HG03280 (cell line): Measurements from ENCODE around the gene CEP135.
A peak's percentile ranks its signal among the peaks of the same experiment; 100 is the strongest.
"Not testable (repeated sequence)": the region's sequence is repeated elsewhere in the genome, so short reads cannot be mapped to it uniquely, and the experiment has no call there.

Experiments
- ATAC-seq: cut with Tn5 transposase; IDR thresholded peaks from one replicate; pipeline ENCODE4 v1.9.1; 2021; ENCODE audit warnings: mild to moderate bottlenecking, moderate library complexity; ENCODE audit not compliant: unreplicated experiment

The CEP135 gene, protein sequence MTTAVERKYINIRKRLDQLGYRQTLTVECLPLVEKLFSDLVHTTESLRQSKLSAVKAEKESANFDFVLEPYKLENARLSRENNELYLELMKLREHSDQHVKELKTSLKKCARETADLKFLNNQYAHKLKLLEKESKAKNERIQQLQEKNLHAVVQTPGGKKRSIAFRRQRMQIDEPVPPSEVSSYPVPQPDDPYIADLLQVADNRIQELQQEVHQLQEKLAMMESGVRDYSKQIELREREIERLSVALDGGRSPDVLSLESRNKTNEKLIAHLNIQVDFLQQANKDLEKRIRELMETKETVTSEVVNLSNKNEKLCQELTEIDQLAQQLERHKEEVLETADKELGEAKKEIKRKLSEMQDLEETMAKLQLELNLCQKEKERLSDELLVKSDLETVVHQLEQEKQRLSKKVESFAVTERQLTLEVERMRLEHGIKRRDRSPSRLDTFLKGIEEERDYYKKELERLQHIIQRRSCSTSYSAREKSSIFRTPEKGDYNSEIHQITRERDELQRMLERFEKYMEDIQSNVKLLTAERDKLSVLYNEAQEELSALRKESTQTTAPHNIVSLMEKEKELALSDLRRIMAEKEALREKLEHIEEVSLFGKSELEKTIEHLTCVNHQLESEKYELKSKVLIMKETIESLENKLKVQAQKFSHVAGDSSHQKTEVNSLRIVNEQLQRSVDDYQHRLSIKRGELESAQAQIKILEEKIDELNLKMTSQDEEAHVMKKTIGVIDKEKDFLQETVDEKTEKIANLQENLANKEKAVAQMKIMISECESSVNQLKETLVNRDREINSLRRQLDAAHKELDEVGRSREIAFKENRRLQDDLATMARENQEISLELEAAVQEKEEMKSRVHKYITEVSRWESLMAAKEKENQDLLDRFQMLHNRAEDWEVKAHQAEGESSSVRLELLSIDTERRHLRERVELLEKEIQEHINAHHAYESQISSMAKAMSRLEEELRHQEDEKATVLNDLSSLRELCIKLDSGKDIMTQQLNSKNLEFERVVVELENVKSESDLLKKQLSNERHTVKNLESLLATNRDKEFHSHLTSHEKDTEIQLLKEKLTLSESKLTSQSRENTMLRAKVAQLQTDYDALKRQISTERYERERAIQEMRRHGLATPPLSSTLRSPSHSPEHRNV

DNA sequence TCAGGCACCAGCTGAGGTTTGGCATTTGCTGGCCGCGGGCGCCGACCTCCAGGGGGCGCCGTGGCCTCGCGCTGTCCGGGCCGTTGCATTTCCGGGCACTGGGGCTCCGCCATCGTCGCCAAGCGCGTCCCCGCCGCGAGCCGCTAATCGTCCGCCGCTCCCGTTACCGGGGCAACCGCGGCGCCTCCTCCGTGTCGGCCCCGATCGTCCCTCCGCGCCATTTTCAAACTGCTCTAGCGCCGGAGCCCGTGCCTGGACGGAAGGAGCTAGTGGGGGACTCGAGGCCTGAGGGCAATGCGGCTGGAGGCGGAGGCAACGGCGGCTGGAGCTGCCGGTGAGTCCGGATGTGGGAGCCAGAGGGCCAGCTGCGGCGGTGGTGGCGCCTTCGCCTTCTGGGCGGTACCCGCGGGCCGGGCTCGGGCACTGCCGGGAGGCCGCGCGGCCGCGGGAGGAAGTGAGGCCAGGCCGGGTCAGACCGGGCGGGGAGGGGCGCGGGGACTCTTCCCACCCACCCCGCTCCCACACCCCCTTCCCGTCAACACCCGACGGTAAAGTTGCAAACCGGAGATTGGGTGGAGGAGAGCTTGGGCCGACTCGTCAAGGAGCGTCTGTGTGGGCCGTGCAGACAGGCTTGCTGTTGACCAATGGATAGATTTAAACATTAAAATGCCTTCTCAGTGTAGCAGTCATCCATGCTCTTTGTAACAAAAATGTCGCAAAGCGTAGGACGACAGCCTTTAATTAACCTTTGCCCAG, at the start of gene CEP135:
Gene CEP135, plus strand, starts transcription at position 220 of the 756 bp plus-strand sequence. CDS start 3,186 bp downstream, outside the sequence.
- peak; percentile 81 for ATAC-seq

DNA sequence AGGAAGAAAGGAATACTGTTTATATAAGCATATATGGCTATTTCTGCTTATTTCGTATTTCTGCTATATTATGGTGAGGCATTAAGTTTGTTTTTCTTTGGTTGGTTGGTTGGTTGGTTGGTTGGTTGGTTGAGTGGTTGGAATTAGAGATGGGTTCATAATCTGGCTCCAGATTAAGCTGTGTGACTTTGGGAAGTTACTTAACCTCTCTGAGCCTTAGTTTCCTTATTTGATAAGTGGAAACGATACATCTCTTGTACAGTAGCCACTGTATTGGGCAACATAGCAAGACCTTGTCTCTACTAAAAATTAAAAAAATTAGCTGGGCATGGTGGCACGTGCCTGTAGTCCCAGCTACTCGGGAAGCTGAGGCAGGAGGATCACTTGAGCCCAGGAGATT, 46.1 kb upstream of the CEP135 start:
- no peak for ATAC-seq

DNA sequence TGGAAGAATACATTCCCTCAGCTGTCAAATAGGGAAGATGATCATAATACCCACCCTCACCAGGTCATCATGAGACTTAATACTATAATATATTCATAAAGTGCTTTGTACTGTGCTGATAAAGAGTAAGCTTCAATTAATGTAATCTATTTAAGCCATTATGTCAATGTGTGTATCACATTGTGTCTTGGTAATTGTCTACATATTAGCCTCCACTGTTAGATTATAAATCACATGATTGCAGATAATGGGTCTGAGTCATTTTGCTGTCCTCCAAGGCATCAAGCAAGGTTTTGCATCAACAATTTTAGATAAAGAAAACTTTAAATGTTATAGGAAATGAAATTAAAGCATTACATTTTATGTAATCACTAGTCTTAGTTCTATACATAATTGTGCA, 45.2 kb upstream of the CEP135 start:
- no peak for ATAC-seq

DNA sequence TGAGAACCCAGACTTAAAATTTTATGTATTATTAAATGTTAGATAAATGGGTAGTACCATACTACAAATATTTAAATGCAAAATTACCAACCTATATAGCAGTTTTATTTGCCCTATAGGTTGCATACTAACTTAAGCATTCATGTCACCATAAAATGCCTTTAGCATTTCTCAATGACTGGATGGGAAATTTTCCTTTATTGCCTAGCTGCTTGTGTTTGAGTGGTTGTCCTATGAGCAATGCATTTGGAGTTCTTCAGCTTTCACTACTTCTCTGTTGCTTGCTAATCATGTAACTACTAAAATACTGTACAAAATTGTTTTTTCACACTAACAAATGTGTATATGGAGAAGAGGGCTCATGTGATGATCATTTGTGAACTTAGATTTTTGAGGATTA, 44.2 kb upstream of the CEP135 start:
- no peak for ATAC-seq

DNA sequence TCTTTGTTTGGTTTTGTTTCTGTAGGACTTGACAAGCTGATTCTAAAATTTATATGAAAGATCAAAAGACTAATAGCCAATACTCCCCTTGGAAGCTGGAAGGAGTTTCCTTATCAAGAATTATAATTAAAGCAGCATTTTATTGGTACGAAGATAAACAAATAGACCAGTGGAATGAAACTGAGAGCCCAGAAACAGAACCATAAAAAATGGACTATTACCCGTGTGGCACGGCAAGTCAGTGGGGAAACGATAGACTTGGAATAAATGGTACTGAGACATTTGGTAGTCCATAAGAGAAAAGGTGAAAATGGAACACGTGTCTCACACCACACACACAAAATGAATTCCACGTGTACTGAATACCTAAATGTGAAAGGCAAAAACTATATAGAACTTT, 42.4 kb upstream of the CEP135 start:
- no peak for ATAC-seq

DNA sequence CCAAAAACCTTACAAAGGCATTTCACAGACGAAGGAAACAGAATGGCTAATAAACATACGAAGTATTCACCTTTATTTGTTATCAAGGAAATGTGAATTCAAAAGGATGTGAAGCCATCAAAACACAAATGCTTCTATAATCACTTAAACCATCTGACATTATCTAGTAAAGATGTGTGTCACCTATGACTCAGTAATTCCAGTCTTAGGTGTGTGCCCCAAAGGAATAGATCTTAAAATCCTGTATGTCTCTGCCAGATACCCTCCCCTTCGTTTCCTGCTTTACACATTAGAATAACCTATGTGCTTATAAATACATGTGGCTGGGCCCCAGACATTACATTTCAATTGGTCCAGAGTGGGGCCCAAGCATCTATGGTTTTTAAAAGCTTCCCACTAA, 41.8 kb upstream of the CEP135 start:
- no peak for ATAC-seq

DNA sequence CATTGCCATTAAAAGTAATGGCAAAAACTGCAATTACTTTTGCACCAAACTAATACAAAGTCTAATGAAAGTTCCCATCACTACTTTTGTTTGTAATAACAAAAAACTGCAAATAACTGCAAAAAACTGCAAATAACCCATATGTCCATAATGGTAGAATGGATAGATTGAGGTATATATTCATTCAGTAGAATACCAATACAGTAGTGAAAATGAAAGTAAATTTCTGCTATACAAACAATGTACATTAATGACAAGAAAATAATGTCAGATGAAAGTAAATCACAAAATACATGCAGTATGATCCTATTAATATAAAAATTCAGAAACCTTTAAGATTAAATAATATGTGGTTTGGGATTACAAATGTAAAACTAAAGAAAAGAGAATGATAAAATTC, 41.3 kb upstream of the CEP135 start:
- no peak for ATAC-seq

DNA sequence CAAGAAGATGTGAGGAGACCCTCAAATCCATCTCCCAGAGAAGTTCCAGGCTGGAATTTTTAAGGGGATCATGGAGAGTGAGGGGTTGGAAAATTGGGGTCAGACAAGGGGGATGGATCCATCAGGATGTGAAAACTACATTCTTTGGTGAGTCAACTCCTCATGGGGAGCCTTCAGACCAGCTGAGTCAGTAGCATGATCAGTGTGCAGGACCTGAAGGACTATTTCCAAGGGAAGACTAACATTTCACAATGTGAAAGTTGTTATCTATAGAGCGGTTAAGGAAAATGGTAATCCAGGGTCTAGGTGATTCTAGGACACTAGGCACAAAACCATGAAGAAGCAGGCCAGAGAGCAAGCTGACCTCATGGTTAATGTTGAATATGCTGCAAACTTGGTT, 38.6 kb upstream of the CEP135 start:
- no peak for ATAC-seq

DNA sequence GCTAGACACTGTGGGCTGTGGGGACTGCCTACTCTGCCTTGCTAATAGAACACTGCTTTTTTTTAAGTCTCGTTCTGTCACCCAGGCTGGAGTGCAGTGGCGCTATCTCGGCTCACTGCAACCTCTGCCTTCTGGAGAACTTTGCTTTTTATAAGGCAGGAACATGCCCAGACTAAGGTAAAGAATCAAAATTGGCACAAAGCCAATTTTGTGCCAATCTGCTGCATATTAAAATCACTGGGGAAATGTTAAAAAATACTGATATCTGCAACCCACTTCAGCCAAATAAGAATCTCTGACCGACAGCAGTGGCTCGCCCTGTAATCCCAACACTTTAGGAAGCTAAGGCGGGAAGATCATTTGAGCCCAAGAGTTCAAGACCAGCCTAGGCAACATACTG, 36.5 kb upstream of the CEP135 start:
- no peak for ATAC-seq

DNA sequence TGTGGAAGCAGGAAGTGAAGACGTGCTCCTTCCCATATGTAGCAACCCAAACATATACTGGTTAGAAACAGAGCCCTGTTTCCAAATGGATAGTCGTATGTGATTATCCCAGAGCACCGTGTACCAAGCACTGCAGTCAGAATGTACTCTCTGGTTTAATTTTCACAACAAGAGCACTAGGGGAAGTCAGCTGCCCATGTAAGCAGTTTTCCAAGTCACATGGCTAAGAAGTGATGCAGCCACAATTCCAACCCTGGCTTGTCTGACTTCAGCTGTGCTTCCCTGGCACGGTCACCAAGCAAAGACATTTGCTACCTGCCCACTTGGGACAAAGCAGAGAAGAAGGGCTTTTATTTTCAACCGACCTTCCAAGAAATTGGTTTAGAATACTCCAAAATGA, 28.2 kb upstream of the CEP135 start:
- no peak for ATAC-seq

DNA sequence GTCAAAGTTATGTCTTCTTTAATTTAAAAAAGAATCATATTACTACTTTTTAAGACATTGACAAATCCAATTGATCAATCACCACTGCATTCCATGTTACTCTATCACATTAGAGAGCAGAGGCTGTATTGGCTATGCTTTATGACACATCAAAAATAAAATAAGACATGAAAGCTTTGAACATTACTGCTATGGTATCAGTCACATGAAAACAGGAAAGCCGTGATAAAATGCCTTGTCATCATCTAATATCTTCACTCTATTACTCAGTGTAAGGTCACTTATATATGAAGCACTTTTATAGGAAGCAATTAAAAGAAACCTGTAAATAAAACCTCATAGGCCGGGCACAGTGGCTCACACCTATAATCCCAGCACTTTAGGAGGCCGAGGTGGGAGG, 27.7 kb upstream of the CEP135 start:
- no peak for ATAC-seq

DNA sequence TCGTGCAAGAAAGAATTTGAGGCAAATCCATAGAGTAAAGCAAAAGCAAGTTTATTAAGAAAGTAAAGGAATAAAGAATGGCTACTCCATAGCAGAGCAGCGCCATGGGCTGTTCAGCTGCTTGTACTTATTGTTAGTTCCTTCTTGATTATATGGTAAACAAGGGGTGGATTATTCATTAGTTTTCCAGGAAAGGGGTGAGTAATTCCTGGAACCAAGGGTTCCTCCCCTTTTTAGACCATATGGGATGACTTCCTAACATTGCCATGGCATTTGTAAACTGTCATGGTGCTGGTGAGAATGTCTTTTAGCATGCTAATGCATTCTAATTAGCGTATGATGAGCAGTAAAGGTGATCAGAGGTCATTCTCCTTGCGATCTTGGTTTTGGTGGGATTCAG, 23.5 kb upstream of the CEP135 start:
- no peak for ATAC-seq

DNA sequence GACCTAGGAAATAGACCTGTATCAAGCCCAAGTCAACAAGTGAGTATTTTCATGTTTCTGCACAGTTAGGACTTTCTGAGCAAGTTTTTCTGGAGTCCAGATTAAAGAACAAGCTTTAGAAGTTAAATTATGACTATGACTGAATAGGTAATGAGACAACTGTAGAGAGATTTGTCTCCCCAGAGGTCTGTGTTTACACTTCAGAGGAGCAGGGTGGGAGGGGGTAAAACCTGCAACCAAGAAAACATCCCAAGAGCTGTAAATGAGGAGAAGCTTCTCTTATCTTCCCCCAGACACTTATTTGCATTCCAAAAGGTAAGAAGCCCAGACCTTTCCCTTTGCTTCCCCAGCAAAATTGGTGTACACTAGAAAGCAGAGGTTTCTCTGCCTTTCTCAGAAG, 22.1 kb upstream of the CEP135 start:
- ATAC-seq = no peak

DNA sequence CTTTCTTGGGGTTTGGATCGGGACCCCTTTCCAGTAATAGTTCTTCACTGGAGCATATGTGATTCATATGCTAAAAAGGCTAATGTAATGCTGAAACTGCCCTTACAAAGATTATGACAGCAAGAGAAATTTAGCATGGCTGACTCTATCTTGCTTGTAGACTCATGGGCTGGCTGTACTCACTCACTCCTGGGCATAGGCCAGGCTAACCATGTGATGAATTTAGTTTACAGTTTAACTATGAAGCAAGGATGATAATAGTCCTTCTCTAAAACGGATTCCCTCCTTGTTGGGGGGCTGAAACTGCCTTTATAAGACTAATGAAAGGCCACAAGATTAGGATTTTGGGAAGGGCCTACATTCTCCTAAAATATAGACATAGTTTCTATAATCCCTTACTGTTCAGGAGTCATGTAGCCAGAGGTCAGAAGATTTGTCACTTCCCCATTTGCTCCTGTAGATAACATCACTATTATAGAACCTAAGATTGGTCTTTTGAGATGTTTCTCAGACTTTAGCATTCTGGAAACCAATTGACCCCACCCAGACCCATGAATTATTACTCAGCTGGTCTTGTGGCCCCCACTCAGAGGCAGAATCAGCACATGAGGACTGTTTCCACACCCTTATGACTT, 20.8 kb upstream of the CEP135 start:
- ATAC-seq = no peak

DNA sequence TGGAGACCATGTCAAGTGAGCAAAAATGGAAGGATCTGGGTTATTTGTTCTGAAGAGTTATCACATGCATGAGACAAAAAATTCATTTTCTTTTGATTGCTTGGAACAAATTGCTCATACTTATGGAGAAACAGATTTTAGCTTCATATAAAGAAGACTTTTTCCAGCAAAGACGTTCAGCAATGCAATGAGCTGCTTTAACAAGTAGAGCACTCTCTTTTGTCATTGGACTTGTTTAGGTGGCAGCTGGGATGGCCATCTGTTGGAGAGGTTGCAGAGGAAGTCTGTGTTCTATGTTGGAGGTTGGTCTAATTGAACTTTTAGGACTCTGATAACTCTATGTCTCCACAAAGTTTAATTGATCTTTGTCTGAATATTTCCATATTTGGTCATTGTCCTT, 19.9 kb upstream of the CEP135 start:
- no peak for ATAC-seq

DNA sequence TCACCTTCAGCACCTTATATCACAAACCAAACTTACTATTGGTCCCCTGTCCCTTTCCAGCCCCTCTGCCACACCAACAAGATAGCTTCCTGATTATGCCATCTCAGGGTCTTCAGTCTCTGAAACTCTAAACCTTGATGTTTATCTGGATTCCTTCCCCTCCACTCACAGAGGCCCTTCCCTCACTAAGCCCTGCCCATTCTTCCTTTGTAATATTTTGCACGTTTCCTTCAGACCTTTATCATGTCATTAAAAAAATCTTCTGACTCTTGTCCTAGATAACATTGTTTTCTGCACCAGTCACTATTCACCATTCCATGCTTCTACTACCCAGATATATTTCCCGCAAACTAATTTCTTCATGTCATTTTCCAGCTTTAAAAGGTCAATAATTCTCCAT, 17.7 kb upstream of the CEP135 start:
- ATAC-seq = no peak

DNA sequence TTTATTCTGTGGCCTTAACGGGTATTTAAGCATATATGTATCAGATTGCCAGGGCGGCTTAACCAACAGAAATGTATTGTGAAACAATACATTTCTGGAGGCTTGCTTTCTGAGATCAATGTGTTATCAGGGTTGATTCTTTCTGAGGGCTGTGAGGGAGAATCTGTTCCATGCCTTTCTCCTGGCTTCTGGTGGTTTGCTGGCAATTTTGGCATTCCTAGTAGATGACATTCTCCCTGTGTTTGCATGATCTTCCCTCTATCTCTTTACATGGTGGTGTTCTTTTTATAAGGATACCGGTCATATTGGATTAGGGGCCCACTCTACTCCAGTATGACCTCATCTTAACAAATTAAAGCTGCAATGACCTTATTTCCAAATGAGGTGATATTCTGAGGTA, 16.9 kb upstream of the CEP135 start:
- no peak for ATAC-seq

DNA sequence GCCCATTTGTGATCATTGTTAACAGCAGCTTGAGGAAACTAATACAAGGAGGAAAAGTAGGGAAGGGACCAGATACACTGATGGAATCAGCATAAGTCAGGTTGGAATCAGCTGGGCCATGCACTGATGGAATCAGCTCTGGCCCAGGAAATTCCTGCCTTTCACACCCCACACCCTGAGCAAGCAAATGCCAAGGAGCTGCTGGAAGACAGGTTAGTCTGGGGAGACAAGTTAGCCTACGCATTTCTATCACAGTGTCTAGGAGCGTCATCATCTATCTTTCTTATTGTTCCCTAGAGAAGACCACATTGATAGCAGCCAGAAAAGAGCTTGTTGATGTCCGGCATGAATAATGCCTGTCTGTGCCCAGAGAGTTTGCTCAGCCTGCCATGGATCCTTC, 16.2 kb upstream of the CEP135 start:
- no peak for ATAC-seq

DNA sequence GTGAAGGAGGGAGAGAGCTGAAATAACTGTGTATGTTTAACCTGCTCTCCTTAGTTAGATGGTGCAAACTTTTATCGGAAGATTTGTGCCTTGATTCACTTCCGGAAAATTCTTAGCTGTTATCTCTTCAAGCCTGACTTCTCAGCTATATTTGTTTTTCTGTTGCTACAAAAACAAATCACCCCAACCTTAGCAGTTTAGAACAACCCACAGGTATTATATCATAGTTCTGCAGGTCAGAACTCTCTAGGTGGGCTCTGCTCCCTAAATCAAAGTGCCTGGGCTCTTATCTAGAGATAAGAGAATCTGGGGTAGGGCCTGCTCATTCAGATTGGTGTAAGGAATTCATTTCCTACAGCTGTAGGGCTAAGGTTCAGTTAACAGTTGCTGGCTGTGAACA, 15.1 kb upstream of the CEP135 start:
- ATAC-seq = no peak

DNA sequence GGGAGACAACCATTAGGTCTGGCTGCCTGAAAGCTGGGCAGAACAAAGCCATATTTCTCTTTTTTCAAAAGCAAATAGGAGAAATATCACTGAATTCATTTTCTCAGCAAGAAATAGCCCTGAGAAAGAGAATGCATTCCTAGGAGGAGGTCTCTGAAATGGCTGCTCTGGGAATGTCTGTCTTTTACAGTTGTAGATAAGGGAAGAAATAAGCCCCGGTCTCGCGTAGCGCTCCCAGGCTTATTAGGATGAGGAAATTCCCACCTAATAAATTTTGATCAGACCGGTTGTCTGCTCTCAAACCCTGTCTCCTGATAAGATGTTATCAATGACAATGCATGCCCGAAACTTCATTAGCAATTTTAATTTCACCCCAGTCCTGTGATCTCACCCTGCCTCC, 12.8 kb upstream of the CEP135 start:
- ATAC-seq = not testable (repeated sequence)
